ENCODE data around the gene TIAM2. TPM values are rescaled to one million over a fixed set of nuclear protein-coding genes. Genes with fewer than 3 reads are reported as not detected.

TIAM2 gene
- total and polyA plus RNA-seq, 2 experiments from 2014 or later = 14.2 to 24.4 TPM

DNA sequence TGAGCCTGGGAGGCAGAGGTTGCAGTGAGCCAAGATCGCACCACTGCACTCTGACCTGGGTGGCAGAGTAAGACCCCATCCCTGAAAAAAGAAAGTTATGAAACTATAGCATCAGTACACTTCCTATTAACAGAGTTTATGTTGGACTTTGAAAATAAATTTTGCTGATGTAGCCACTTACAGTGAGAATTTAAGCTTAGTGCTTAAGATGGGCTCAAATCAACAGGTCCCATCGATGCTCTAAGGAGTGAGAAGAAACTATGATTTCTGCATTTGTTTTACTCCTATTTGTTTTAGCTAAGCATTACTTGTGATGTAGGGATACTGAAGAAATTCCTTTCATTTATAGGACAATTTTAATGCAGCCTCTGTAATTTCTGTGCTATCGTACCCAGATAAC is 175.4 kb downstream of the TIAM2 start:
- Mint-ChIP-seq H3K27ac (no peak overlapping the region), H3K4me1 (peaks cover 23% of the 10 kb centered on the region), H3K4me3 (no peak overlapping the region), H3K36me3 (ENCODE audit: low read depth) (no peaks in the 10 kb centered on the region; the same call in 2 of the 3 replicates), H3K9me3 (no peaks in the 10 kb centered on the region), H3K27me3 (ENCODE audit: insufficient read depth, low read depth, poor library complexity) (peaks cover 2% of the 10 kb centered on the region)
- no peaks in the 10 kb centered on the region for H3K36me3 ChIP-seq (ENCODE audit: insufficient read depth)
- no peak overlapping the region for H3K27ac ChIP-seq (ENCODE audit: low read depth)
- no peaks in the 10 kb centered on the region for H4K20me1 ChIP-seq (replicated peaks; ENCODE audit: insufficient read depth)
- DNase-seq (ENCODE audit: low spot score) (no peak), ATAC-seq (no peak)
- no peaks in the 10 kb centered on the region for H3K27me3 ChIP-seq (ENCODE audit: insufficient read depth)
- peaks cover 24% of the 10 kb centered on the region for H3K4me1 ChIP-seq (ENCODE audit: insufficient read depth)
- no peak overlapping the region for H2AFZ ChIP-seq
- H3K79me2 ChIP-seq (replicated peaks; ENCODE audit: insufficient read depth) = no peaks in the 10 kb centered on the region
- no peak for TF ChIP-seq NANOG (IDR thresholded peaks at IDR 0.05; ENCODE audit: borderline replicate concordance)
- TF ChIP-seq, protein P1, sequence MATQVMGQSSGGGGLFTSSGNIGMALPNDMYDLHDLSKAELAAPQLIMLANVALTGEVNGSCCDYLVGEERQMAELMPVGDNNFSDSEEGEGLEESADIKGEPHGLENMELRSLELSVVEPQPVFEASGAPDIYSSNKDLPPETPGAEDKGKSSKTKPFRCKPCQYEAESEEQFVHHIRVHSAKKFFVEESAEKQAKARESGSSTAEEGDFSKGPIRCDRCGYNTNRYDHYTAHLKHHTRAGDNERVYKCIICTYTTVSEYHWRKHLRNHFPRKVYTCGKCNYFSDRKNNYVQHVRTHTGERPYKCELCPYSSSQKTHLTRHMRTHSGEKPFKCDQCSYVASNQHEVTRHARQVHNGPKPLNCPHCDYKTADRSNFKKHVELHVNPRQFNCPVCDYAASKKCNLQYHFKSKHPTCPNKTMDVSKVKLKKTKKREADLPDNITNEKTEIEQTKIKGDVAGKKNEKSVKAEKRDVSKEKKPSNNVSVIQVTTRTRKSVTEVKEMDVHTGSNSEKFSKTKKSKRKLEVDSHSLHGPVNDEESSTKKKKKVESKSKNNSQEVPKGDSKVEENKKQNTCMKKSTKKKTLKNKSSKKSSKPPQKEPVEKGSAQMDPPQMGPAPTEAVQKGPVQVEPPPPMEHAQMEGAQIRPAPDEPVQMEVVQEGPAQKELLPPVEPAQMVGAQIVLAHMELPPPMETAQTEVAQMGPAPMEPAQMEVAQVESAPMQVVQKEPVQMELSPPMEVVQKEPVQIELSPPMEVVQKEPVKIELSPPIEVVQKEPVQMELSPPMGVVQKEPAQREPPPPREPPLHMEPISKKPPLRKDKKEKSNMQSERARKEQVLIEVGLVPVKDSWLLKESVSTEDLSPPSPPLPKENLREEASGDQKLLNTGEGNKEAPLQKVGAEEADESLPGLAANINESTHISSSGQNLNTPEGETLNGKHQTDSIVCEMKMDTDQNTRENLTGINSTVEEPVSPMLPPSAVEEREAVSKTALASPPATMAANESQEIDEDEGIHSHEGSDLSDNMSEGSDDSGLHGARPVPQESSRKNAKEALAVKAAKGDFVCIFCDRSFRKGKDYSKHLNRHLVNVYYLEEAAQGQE (IDR thresholded peaks at IDR 0.05; ENCODE audit: unreplicated experiment) = no peak
- TF ChIP-seq, protein P2, sequence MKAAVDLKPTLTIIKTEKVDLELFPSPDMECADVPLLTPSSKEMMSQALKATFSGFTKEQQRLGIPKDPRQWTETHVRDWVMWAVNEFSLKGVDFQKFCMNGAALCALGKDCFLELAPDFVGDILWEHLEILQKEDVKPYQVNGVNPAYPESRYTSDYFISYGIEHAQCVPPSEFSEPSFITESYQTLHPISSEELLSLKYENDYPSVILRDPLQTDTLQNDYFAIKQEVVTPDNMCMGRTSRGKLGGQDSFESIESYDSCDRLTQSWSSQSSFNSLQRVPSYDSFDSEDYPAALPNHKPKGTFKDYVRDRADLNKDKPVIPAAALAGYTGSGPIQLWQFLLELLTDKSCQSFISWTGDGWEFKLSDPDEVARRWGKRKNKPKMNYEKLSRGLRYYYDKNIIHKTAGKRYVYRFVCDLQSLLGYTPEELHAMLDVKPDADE (IDR thresholded peaks at IDR 0.05) = no peak
- TF ChIP-seq ZNF114 (CRISPR knock-in tag; IDR thresholded peaks at IDR 0.05) = no peak
- no peak for TF ChIP-seq EZH2phosphoT487 (IDR thresholded peaks at IDR 0.05; ENCODE audit: unreplicated experiment)
- no peak for TF ChIP-seq CREB1 (CRISPR knock-in tag; IDR thresholded peaks at IDR 0.05; ENCODE audit: low read depth)
- TF ChIP-seq ZNF331 (CRISPR knock-in tag; IDR thresholded peaks at IDR 0.05; ENCODE audit: low read depth) = no peak
- TF ChIP-seq POLR2AphosphoS5 (IDR thresholded peaks at IDR 0.05; ENCODE audit: low read depth) = no peak
- TF ChIP-seq CTCF (conservative IDR thresholded peaks at IDR 0.05; ENCODE audit: low read depth in 2 of 2) = no peak
- no peak for TF ChIP-seq STAT1 (IDR thresholded peaks at IDR 0.05; ENCODE audit: unreplicated experiment)
- no peak for TF ChIP-seq ZNF462 (CRISPR knock-in tag; IDR thresholded peaks at IDR 0.05)
- TF ChIP-seq EZH2 (IDR thresholded peaks at IDR 0.05; ENCODE audit: low read depth, unreplicated experiment) = no peak
- no peak for TF ChIP-seq JUNB (IDR thresholded peaks at IDR 0.05; ENCODE audit: unreplicated experiment)
- no peaks in the 10 kb centered on the region for H3K9me2 ChIP-seq (ENCODE audit: insufficient read depth)
- H3K4me2 ChIP-seq = no peak overlapping the region
- H3K4me3 ChIP-seq = no peak overlapping the region
- no peaks in the 10 kb centered on the region for H3F3A ChIP-seq (replicated peaks; ENCODE audit: low read depth)
